Fibroblast of the conjunctiva (primary cell): ENCODE measurements around the gene KNG1.
"Not testable (repeated sequence)": the region's sequence is repeated elsewhere in the genome, so short reads cannot be mapped to it uniquely, and the experiment has no call there.

Experiments
- DNase-seq: peaks from one replicate; pipeline ENCODE4 v3.0.0-alpha.2; 2010; ENCODE audit warnings: low read depth

The KNG1 gene

DNA sequence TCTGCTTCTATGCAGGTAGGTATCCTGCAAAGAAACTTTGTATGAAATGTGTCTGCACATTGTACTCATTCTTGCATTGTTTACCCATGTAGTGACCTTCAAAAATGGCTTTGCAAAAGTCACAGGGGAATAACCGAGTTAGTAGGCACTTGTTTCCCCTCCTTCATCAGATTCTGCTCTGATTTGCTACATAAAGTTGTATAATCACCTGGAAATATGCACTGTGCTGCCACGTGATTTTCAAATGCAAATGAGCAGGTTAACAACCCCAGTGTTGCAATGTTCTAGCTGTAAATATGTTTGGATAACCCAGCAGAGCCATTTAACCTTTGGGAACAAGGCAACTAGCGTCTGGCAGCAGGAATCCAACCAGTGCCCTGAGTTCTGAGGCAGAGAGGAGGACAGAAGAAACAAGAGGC, at the start of gene KNG1:
Gene KNG1 (plus strand): TSS at position 321 of the 419 bp plus-strand sequence. CDS start 184 bp downstream, outside the sequence.
- no peak for DNase-seq

DNA sequence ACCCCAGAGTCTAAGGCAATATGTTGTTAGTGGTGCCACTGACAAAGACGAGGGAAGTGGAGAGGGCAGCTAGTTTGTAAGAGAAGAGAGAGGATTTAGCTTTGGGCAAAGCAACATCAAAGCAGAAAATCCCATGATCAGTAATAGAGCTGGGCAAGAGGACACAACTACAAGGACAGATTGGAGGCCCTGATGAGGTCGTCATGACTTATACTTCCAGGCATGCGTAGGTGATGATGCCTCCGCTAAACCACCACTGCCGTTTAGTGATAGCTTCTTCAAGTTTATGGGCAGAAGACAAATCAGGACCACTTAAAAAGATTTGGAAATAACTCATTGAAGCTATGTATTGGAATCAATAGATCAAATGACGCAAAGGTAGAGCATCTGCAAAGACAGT, 48.7 kb upstream of the KNG1 start:
- DNase-seq = no peak

DNA sequence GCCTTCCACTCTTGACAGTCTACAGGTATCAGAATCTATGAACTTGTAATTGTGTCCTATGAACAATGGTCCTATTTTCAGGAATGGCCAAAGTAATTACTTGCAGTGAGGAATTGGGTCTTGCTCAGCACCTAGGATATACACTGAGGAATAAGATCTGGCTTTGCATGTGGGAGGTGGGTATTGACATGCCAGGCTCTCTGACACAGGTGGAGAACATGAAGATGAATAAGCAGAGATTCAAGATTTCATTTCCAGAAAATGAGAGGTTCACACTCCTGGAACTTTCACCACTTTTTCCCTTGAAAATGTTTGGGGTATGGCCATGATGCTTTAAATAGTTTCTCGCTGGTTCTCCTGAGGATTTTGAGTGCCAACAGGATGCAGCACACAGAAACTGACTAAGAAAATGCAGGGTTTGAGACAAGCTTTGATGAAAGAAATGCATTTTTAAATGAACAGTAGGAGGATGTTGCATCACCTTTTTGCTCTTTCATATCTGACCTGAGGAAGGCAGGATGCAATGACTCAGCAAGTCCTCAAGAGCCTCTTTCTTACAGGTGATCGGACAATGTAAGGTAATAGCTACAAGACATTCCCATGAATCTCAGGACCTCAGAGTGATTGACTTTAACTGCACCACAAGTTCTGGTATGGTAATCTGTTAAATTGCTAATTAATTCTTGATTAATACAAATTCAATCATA, 47.6 kb upstream of the KNG1 start:
- no peak for DNase-seq

DNA sequence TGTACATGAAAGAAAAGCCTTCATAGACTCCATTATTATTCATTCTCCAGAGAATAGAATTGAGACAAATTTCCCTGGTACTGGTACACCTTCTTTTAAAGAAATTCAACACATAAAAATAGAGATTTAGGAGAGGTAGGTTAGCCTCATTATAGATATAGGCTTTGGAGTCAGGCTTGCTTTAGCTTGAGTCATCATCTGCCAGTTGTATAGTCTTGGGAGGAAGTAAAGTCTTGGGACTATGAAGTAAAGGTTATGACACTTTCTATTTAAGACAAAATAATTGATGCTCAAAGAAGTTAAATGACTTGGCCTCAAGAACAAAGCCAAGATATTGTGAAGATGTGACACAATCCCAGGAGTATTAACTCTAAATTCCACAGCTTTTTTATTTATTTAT, 47.0 kb upstream of the KNG1 start:
- no peak for DNase-seq

DNA sequence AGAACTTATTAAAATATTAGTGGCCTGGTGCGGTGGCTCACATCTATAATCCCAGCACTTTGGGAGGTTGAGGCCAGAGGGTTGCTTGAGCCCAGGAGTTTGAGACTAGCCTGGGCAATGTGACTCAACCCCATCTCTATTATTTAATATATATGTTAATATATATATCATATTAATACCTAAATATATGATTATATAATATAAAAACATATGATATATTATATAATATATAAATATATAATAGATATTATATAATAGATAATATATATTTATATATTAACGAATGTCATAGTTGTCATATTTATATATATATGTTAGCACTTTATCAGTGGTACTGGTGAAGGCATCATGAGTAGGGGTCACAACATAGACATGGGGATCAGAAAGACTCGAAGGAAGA, 46.1 kb upstream of the KNG1 start:
- DNase-seq = no peak

DNA sequence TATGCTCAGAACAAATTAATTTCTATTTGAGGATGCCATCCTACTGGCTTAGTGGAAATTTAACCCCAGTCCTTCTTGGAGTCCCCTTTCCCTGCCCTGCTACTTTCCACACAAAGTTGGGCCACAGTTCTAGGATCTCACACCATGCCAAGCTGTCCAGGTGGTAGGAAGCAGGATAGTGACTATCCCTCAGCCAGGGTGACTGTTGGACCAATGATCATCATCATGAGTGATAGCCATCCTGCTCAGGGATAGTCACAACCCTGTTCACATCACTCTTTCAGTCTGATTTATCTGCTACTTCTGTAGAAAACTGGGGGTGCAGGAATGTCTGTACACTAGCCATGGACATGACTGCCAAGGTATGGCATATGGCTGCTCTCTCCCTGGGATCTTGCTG, 38.6 kb upstream of the KNG1 start:
- DNase-seq = no peak

DNA sequence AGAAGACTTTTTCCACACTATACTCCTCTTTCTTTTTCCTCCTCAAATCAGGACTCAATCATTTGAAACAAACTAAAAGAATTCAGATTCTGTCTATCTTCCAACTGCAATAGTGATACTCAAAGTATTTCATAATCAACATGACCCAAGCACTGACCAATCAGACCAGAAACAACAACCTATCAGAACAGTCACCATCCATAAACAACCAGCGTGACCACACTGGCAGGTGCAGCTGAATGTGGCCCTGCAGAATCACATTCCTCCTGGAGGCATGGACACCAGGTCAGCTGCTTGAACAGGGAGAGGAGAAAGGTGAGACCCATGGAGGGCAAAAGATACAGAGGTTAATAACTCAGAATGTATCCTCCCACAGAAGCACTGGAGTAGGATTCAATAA, 38.0 kb upstream of the KNG1 start:
- DNase-seq = no peak

DNA sequence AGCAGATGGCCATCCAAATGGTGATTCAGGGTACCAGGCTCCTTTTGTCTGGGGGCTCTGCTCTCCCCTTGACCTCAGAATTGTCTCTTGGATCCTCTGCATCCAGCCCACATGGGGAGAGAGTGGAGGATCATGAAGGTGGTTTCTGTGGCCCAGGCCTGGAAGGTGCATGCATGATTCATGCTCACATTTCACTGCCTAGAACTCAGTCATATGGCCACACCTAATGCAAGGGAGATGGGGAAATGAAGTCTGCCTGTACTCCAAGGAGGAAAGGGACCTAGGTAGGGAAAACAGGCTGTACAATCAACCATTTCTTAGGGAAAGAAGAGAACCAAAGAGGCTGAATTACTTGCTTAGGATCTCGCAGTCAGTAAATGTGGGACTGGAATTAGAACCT, 36.3 kb upstream of the KNG1 start:
- no peak for DNase-seq

DNA sequence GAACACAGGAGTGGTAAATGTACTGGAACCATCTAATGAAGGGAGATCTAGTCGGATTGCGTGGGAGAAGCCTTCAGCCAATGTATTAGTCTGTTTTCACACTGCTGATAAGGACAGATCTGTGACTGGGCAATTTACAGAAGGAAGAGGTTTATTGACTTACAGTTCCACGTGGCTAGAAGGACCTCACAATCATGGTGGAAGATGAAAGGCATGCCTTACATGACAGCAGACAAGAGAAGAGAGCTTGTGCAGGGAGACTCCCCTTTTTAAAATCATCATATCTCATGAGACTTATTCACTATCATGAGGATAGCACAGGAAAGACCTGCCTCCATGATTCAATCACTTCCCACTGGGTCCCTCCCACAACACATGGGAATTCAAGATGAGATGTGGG, 34.3 kb upstream of the KNG1 start:
- DNase-seq = no peak

DNA sequence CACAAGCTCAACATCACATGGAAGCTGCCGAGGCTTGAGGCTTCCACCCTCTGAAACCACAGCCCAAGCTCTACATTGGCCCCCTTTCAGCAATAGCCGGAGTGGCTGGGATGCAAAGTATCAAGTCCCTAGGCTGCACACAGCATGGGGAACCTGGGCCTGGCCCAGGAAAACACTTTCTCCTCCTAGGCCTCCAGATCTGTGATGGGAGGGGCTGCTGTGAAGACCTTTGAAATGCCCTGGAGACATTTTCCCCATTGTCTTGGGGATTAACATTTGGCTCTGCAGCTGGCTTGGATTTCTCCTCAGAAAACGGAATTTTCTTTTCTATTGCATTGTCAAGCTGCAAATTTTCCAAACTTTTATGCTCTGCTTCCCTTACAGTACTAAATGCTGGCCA, 33.2 kb upstream of the KNG1 start:
- DNase-seq = no peak

DNA sequence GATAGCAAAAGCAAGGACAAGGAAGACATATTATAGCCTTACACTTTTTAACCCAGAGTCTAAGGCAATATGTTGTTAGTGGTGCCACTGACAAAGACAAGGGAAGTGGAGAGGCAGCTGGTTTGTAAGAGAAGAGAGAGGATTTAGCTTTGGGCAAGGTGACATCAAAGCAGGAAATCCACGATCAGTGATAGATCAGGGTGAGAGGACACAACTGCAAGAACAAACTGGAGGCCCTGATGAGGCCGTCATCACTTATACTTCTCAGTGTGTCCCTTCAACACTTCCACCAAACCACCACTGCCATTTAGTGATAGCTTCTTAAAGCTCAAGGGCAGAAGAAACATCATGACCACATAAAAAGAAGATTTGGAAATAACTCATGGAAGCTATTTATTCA, 30.7 kb upstream of the KNG1 start:
- DNase-seq = not testable (repeated sequence)

DNA sequence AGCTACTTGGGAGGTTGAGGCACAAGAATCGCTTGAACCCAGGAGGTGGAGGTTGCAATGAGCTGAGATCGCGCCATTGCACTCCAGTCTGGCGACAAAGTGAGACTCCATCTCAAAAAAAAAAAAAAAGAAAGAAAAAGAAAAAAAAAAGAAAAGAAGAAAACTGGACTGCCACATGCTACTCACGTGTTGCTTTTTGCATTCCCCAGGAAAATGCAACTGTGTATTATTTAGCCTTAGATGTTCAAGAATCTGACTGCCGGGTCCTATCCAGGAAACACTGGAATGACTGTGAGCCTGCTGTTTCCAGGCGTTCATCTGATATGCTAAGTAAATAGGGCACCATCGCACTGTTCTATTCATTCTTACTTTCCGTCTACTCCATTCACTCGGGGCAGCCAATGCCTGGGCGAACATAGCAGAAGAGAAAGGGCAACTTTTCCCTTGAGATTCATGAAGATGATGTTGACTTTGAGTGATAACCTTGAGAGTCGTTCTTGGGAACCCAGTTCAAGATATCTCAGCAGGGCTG, 30.0 kb upstream of the KNG1 start:
- DNase-seq = no peak

DNA sequence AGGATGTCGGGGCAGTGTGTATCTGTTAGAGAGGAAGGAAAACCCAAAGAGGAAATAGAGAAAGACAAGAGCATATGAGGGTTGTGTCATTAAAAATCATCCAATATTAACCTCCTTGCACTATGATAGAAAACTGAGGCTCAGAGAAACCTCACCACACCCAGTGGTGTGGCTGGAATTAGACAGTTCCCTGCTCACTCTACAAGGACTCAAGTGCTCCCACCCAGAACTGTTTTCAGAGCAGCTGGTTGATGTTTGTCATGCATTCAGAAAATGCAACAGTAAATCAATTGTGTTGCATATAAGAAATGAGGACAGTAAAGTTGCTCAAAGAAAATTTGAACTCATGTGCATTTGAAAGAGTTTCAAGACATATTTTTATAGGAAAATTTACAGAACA, 26.9 kb upstream of the KNG1 start:
- not testable (repeated sequence) for DNase-seq

DNA sequence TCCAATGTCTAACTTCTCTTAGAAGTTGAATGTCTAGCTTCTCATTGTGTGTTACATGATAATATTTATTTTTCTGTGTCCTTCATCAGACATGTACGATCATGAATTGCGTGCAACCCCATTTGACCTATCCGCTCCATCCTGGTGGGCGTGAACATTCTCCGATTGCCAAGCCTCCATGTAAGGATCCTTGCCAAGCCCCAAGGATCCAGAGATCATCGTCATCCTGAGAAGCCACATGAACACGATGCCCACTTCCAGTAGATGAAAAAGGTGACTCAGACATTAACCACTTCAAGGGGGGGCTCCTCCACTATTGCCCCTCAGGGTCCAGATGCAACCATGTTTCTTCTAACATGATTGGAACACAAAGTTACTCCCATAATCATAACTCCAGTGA, 25.5 kb upstream of the KNG1 start:
- no peak for DNase-seq

DNA sequence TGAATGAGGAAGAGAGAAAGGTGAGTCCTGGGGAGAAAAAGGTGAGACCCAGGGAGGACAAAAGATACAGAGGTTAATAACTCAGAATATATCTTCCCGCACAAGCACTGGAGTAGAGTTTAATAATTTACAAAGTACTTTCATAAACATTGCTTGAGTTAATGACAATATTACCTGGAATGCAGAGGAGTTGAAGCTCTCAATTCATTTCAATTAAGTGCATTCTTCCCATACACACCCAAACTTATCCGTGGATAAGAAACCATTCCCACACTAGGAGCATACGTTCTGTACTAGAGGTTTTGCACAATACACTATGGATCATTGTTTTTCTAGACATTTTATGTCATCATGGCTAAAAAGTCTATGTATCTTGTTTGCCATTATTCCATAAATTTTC, 23.3 kb upstream of the KNG1 start:
- no peak for DNase-seq

DNA sequence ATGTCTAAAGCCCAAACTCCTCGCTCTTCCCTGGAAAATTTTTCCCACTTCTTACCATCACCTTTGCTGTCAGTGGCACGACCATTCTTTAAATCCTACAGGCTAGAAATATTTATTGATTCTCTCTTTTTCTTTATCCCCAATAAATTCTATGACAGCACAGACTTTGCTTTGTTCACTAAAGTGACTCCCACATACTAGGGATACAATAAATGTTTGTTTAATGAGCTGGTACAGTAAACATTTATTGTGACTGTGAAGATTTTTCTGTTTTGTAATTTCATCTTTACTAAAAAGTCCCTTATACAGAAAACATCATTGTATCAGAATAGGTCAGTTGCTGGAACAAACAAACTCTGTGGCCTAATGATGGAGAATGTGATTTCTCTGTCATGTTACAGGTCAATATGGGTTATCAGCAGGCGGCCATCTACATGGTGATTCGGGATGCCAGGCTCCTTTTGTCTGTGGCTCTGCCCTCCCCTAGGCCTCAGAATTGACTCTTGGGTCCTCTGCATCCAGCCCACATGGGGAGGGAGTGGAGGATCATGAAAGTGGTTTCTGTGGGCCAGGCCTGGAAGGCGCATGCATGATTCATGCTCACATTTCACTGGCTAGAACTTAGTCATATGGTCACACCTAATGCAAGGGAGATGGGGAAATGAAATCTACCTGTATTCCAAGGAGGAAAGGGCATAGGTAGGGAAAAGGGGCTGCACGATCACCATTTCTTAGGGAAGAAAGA, 22.7 kb upstream of the KNG1 start:
- no peak for DNase-seq

DNA sequence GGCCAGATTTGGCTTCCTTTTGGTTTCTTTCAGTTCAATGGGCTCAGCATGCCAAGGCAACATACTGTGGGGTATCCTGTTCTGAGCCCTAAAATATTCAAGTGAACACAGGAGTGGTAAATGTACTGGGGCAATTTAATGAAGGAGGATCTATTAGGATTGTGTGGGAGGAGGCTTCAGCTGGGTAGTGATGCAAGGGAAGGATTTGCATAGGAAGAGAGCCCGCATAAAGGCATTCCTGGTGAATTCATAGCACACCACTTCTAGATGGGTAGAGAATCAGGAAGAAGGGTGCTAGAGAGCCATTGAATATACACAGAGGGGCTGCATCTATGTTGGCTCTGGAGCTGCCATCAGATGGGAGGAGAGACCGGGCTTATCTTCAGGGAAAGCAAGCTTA, 20.6 kb upstream of the KNG1 start:
- no peak for DNase-seq

DNA sequence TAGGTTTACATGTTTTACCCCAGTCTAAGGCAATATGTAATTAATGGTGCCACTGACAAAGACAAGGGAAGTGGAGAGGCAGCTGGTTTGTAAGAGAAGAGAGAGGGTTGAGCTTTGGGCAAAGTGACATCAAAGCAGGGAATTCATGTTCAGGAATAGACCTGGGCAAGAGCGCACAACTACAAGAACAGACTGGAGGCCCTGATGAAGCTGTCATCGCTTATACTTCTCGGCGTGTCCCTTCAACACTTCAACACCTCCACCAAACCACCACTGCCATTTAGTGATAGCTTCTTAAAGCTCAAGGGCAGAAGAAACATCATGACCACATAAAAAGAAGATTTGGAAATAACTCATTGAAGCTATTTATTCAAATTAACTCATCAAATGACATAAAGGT, 19.6 kb upstream of the KNG1 start:
- no peak for DNase-seq

DNA sequence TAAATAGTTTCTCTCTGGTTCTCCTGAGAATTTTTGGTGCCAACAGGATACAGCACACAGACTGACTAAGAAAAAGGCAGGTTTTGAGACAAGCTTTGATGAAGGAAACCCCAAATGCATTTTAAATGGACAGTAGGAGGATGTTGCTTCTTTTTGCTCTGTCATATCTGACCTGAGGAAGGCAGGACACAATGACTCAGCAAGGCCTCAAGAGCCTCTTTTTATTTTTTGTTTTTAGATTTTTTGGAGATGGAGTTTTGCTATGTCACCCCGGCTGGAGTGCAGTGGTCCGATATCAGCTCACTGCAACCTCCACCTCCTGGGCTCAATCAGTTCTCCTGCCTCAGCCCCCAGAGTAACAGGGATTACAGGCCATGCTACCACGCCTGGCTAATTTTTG, 16.9 kb upstream of the KNG1 start:
- DNase-seq = no peak

DNA sequence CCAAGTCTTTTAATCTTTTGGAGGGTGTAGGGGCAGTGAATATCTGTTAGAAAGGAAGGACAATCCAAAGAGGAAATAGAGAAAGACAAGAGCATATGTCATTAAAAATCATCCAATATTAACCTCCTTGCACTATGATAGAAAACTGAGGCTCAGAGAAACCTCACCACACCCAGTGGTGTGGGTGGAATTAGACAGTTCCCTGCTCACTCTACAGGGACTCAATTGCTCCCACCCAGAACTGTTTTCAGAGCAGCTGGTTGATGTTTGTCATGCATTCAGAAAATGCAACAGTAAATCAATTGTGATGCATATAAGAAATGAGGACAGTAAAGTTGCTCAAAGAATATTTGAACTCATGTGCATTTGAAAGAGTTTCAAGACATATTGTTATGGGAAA, 14.7 kb upstream of the KNG1 start:
- not testable (repeated sequence) for DNase-seq

DNA sequence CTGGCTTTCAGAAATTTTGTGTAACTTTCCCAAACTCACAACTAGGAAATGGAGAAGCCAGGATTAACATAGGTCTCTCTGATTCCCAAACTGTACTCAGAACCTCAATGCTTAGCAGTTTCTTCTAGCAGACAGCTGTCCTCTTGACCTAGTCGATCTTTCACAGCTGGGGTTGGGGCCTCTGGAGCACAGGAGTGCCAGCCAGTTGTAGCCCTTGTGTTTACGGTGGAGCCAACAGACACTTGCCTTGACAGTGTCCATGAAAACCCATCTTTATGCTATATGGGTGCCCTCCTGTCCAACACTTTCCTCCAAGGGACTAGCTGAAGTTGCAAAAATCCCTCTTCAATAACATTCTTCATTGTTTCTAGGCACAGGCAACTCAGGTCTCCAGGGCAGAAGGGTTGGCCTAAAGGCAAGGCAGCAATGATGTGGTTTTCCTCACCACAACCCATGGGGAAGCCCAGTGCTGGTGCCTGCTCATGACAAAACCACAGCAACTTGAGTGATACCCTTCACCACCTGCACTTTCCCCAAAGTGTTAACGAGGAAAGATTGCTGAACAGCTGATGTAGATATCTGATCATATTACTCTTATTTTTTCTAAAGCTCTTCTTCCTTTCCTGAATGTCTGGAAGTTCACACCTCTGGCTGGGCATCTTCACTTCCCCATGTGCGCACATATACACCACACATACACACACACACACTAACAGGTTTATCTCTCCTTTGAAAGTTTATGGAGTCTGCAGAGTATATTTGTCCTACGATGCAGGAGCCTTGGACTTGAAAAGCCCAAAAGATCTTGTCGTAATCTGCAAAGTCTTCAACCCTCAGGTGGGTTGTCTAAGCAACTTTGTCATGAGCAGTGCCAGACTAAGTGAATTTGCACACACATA, 11.0 kb upstream of the KNG1 start:
- DNase-seq = no peak

DNA sequence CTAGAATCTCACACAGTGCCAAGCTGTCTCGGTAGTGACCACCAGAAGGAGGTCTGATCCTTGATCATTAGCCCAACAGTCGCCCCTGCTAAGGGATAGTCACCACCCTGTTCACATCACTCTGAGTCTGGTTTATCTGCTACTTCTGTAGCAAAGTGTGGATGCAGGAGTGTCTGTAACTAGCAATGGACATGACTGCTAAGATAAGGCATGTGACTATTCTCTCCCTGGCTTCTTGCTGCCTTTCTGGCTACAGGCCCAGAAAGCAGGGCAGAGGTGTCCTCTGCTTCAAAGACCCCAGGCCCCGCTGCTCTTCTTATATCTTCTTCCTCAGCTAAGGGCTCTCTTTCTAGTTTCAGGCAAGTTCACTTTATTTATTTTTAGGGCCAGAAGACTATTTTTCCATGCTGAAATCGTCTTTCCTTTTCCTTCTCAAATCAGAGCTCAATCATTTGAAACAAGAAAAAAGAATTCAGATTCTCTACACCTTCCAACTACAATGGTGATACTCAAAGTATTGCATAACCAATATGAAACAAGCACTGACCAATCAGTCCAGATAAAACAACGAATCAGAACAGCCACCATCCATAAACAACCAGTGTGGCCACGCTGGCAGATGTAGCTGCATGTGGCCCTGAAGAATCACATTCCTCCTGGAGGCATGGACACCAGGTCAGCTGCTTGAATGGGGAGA, 8.0 kb upstream of the KNG1 start:
- DNase-seq = no peak
